RKO (cell line): ENCODE measurements around the gene RPS6KL1.
"Not testable (repeated sequence)": the region's sequence is repeated elsewhere in the genome, so short reads cannot be mapped to it uniquely, and the experiment has no call there.

Experiments
- DNase-seq: peaks from one replicate; pipeline ENCODE4 v3.0.0-alpha.2; 2016; ENCODE audit warnings: low spot score

The RPS6KL1 gene

GRCh38 chr14:74935360-74935680, 12.3 kb upstream of the RPS6KL1 start:
- no peak for DNase-seq

GRCh38 chr14:74934476-74935359, 11.7 kb upstream of the RPS6KL1 start:
- no peak for DNase-seq

GRCh38 chr14:74934041-74934440, 11.0 kb upstream of the RPS6KL1 start:
- no peak for DNase-seq

DNA sequence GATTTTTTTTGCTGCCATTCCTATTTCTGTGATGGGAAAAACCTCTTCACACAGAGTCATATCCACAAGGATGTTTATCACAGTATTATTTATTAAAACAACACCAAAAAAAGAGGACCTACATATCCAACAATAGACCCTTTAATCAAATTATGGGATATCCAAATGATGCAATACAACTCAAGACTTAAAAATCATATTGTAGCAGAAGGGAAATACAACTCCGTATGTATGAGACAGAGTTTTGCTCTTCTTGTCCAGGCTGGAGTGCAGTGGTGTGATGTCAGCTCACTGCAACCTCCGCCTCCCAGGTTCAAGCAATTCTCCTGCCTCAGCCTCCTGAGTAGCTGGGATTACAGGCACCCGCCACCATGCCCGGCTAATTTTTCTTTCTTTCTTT, 9.9 kb upstream of the RPS6KL1 start:
- DNase-seq = not testable (repeated sequence)

- no peak for DNase-seq
Observed at GRCh38 chr14:74932401-74932901, 9.4 kb upstream of the RPS6KL1 start.

GRCh38 chr14:74931744-74932143, 8.7 kb upstream of the RPS6KL1 start:
- not testable (repeated sequence) for DNase-seq

DNA sequence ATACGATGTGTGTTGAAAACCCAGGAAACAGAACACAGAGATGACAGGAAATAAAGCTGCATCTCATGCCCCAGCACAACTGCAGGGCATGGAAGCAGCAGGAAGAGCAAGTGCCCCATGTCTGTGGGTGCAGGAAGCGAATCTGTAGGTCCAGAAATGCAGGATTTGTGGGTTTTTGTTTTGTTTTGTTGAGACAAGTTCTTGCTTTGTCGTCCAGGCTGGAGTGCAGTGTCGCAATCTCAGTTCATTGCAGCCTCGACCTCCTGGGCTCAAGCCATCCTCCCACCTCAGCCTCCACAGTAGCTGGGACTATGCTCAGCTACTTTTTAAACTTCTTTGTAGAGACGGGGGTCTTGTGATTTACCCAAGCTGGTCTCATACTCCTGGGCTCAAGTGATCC, 6.2 kb upstream of the RPS6KL1 start:
- no peak for DNase-seq

DNA sequence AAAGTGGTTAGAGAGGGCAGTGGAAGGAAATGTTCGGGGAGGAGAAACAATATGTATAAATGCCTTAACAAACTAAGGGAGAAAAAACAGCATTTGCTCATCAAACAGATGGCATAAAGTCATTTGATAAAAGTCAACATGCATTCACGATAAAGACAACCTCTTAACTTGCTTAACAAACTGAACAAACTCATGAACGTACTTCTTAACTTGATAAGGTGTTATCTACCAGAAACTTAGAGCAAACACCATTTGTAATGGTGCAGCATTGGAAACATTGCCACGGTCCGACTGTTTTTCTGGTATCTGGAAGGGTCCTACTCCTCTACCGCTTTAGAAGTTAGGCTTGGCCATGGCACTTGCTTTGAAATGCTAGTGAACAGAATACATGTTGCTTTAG, 4.2 kb upstream of the RPS6KL1 start:
- DNase-seq = no peak

GRCh38 chr14:74924061-74924460, 1.0 kb upstream of the RPS6KL1 start:
- no peak for DNase-seq

DNA sequence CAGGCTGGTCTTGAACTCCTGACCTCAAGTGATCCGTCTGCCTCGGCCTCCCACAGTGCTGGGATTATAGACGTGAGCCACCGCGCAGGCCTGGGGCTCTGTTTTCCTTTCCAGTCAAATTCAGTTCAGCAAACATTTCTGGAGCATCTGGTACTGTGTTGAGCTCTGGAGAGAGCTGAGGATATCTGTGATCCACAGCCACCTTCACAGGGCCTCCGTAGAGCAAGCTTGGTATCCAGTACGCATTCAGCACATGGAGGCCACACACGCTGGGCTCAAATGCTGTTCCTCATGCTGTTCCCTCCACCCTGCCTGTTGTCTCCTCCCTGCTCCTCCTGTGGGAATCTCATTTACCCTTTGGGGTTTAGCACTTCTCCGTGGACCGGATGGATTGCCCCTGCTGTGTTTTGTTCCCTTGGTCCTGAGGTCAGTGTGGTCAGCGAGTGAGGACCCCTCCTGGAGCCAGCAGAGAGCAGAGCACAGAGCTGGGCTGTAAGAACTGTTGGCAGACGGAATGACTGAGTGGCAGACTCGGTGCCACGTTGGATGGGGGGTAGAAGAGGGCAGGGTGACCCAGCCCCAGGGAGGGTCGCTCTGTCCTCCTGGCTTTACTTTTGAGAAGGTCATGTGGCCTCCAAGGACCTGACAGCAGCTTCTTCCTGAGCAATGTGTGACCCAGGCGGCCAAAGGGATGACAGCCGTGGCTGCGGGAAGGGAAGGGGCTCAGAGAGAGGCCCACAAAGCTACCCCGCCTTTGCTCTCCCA, 891 bp downstream of the RPS6KL1 start:
- DNase-seq = no peak

- DNase-seq = no peak
Observed at GRCh38 chr14:74921053-74921620, 1.9 kb downstream of the RPS6KL1 start.

GRCh38 chr14:74920281-74920680, 2.8 kb downstream of the RPS6KL1 start:
- no peak for DNase-seq

GRCh38 chr14:74919421-74920165, 3.5 kb downstream of the RPS6KL1 start:
- no peak for DNase-seq

- DNase-seq = no peak
Observed at GRCh38 chr14:74918380-74918779, 4.7 kb downstream of the RPS6KL1 start.

- no peak for DNase-seq
Observed at GRCh38 chr14:74917646-74918081, 5.4 kb downstream of the RPS6KL1 start.

DNA sequence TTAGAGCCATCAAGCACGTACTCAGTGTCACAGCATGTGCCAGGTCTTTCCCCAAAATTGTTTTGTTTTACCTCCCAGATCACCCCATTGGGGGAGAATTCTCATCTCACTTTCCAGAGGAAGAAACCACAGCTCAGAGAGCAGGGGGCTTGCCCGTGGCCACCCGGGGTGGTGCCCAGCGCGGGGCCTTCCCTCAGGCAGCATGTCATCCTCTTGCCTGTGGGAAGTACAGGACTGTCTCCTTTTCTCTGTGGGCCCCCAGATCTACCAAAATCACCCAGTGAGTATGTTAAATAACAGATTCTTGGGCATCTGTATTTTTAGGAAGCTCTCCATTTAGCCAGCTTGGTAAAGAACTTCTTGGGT, 5.9 kb downstream of the RPS6KL1 start:
- DNase-seq = no peak

GRCh38 chr14:74915826-74916225, 7.2 kb downstream of the RPS6KL1 start:
- DNase-seq = no peak

DNA sequence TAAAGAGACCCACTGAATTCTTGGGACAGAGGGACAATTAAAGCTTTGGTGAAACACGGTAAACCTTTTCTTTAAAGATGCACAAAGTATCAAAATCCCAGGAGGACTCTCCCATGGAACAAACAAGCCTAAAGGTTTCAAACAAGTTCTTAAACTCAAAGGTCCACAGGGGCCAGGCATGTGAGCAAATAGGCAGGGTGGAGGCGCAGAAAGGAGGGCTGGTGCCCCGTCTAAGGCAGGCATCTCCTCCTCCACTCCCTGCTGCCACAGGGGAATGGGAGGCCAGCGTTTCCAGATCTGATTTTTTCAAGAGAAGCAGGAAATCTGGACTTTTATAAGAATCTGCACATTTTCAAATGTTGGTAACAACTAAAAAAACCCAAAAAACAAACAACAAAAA, 7.6 kb downstream of the RPS6KL1 start:
- DNase-seq = no peak

GRCh38 chr14:74913986-74914573, 9.0 kb downstream of the RPS6KL1 start:
- DNase-seq = peak; percentile 65

DNA sequence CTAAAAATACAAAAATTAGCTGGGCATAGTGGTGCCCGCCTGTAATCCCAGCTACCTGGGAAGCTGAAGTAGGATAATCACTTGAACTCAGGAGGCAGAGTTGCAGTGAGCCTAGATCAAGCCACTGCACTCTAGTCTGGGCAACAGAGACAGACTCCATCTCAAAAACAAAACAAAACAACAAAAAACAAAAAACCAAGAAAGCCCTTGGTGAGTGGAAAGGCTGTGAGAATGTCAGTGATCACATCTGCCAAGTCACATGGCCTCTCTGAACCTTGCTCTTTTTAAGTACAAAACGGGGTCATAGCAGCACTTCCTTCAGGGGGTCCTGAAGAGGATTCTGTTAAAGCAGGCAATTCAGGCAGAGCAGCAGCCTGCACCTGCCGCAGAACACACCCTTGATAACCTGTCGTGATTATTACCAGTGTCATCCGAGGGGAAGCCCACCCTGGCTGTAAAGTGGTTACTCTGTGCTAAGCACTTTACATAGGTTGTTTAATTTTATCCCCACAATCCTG, 9.6 kb downstream of the RPS6KL1 start:
- no peak for DNase-seq

DNA sequence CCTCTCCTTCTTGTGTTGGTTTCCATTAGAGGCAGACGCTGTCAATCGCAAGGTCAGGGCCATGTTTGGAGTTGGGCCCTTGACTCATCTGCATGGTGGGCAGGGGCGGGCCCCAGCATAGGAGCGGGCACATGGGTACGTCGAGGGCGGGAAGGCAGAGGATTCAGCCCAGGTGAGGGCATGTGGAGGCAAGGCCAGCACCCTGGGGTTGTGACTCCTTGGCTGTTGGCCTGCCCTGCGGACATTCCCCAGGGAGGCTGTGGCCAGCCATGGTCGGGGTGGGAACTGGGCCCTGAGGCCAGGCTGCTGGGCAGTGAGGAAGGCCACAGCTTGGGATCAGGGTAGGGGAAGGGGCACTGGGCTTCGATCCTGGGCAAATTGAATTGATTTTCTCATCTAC, 10.3 kb downstream of the RPS6KL1 start:
- no peak for DNase-seq

GRCh38 chr14:74912111-74912510, 10.9 kb downstream of the RPS6KL1 start:
- no peak for DNase-seq
